ENCODE results near the gene SHB.
A peak's percentile ranks its signal among the peaks of the same experiment; 100 is the strongest.
"Not testable (repeated sequence)": the region's sequence is repeated elsewhere in the genome, so short reads cannot be mapped to it uniquely, and the experiment has no call there.

The SHB gene

GRCh38 chr9:38062106-38062497 is 6.9 kb downstream of the SHB start:
- DNase-seq: no peak

GRCh38 chr9:38061326-38061977 is 7.6 kb downstream of the SHB start:
- no peak for DNase-seq

GRCh38 chr9:38060681-38061080 is 8.3 kb downstream of the SHB start:
- DNase-seq: no peak

GRCh38 chr9:38059233-38059936 is 9.6 kb downstream of the SHB start:
- DNase-seq: no peak

GRCh38 chr9:38058452-38059232 is 10.4 kb downstream of the SHB start:
- no peak for DNase-seq

GRCh38 chr9:38057416-38058195 is 11.4 kb downstream of the SHB start:
- no peak for DNase-seq

- DNase-seq: no peak
Observed at GRCh38 chr9:38054653-38055052, 14.4 kb downstream of the SHB start.

- DNase-seq: no peak
Observed at GRCh38 chr9:38053697-38054461, 15.1 kb downstream of the SHB start.

- DNase-seq: no peak
Observed at GRCh38 chr9:38051780-38052546, 17.1 kb downstream of the SHB start.

GRCh38 chr9:38048316-38048969 is 20.6 kb downstream of the SHB start:
- no peak for DNase-seq

- DNase-seq: peak; percentile 67
Observed at GRCh38 chr9:38047301-38048251, 21.5 kb downstream of the SHB start.

GRCh38 chr9:38046661-38047300 is 22.2 kb downstream of the SHB start:
- no peak for DNase-seq

GRCh38 chr9:38045939-38046338 is 23.1 kb downstream of the SHB start:
- DNase-seq: not testable (repeated sequence)

- DNase-seq: no peak
Observed at GRCh38 chr9:38044706-38045105, 24.3 kb downstream of the SHB start.

GRCh38 chr9:38043931-38044623 is 24.9 kb downstream of the SHB start:
- no peak for DNase-seq

GRCh38 chr9:38042626-38043357 is 26.2 kb downstream of the SHB start:
- no peak for DNase-seq

GRCh38 chr9:38041564-38042243 is 27.3 kb downstream of the SHB start:
- no peak for DNase-seq
